Measurements from ENCODE around the gene LYRM7.
"Not testable (repeated sequence)": the region's sequence is repeated elsewhere in the genome, so short reads cannot be mapped to it uniquely, and the experiment has no call there.

The LYRM7 gene

DNA sequence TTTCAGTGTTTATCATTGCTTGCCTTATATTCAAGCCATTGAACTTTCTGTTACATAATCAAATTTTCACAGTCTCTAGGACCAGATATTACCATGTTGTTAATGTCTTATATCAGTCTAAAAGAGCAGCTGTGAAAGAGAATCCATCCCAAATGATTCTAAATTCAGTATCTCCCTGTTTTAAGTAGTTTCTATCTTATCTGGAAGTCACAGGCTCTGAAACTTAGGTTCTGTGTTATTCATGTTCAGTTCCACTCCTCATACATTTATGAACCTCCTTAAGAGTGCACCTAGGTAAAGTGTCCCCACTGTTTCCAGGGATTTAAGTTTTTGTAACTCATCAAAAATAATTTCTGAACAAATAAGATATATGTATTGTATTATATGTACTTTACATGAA is 9.7 kb downstream of the LYRM7 start:
- no peak for DNase-seq (ENCODE audit: low read depth)

DNA sequence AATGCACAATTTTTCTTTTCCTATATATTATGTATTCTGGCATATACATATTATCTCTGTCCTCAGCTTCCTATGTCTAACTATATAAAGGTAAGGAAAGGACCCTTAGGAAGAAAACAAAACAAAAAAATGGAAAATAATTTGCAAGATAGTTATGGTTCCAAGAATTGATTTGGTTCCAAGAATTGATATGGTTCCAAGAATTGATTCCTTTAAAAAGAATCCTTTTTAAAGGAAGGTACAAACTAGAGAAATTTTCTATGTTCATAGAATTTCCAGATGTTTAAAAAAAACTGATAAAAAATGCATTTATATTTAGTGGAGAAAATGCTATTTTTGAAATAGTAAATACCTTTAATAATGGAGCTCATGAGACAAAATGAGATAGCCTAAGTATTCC is 12.1 kb downstream of the LYRM7 start:
- DNase-seq (ENCODE audit: low read depth), result no peak

DNA sequence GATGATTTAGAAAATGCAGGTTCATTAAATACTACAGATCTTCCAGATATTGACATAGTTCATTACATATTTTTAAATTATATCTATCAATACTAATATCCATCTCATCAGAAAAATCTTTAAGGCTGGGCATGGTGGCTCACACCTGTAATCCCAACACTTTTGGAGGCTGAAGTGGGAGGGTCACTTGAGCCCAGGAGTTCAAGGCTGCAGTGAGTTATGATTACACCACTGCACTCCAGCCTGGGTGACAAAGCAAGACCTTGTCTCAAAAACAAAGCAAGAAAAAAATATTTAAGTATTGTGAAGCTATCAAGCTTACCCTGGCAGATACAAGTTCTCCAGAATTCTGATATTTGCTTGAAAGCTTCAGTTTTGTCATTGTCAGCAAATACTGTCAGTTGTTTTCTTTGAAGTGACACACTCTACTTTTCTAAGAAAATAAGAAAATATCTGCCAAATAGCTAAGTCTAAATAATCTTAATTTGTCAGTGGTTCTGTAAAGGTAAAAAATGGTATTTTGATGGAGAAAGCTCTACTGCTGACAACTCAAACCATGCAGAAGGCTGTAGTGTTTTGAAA is 14.9 kb downstream of the LYRM7 start:
- DNase-seq (ENCODE audit: low read depth), result no peak

DNA sequence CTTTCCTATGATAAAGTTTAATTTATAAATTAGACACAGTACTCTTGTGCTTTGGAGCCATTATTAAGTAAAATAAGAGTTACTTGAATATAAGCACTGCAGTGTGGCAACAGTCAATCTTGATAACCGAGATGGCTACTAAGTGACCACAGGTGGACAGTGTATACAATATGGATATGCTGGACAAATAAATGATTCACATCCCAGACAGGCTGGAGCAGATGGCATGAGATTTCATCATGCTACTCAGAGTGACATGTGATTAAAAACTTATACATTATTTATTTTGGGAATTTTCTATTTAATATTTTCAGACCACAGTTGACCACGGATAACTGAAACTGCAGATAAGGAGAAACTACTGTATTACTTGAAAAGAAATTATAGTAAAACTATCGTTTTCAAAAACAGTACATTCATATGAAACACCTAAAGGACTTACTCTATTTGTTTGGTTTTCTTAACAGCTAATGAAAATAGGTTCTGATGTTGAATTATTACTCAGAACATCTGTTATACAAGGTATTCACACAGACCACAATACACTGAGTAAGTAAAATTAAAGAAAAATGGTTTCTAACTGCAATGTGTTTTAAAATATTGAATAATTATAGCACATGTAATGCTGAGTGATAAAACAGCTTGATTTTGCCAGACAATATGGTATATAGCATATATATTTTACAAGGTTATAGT is 16.0 kb downstream of the LYRM7 start:
- no peak for DNase-seq (ENCODE audit: low read depth)

DNA sequence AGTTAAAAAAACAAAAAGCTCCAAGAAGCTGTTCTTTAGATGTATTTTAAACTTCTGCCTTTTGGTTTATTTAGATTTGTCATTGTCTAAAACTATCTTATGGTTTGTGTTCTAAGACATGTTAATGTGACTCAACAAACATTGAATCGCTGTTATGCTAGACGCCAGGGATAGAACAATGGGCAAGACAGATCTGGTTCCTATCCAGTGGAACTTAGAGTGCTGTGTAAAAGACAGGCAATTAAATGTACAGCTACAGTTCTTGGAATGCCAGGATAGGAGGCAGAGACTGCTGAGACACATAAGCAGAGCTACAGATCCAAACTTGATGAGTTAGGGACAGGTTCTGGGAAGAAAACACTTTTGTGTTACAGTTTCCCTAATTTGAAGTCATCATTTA is 22.4 kb downstream of the LYRM7 start:
- no peak for DNase-seq (ENCODE audit: low read depth)

DNA sequence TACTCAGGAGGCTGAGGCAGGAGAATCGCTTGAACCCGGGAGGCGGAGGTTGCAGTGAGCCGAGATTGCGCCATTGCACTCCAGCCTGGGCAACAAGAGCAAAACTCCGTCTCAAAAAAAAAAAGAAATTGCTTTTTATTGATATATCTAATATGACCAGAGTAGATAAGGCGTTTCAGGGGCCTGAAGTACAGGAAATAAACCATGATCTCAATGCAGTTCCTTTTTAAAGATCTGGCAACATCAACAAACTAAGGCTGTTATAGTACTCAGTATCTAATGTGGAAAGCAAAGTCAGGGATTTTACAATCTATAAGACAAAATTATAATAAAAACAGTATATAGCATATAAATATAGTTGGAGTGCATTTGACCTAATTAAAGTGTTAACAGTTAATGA is 23.2 kb downstream of the LYRM7 start:
- DNase-seq (ENCODE audit: low read depth), result not testable (repeated sequence)

DNA sequence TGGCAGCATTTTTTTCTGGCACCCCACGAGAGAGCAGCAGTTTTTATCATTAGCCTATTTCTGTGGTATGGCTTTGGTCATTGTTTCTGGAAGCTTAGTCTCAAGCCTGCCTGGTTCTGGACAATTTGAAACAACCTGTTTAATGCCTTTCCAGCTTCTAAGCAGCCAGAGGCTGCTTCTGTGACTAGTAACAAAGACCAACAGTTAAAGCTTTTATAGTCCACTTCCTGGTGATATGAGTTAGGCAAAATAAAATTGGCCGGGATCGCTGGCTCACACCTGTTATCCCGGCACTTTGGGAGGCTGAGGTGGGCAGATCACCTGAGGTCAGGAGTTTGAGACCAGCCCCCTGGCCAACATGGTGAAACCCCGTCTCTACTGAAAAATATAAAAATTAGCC is 24.0 kb downstream of the LYRM7 start:
- DNase-seq (ENCODE audit: low read depth), result no peak

DNA sequence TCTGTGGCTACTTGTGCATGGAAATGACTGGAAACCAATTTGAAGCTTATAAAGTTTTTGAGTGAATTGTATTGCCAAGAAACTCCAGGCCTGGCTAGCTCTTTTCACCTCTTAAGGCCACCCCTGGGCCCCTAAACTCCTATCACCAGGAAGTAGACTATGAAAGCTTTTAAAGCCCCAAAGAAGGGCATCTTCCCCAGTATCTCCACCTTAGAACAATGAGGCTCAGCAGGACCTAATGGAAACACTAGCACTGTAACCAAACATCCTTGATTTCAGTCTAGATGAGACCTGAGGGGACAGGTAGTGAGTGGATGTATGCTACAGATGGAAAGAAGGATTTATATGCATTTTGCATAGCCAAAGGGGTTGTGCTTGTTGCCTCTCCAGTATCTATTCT is 25.0 kb downstream of the LYRM7 start:
- DNase-seq (ENCODE audit: low read depth), result no peak

DNA sequence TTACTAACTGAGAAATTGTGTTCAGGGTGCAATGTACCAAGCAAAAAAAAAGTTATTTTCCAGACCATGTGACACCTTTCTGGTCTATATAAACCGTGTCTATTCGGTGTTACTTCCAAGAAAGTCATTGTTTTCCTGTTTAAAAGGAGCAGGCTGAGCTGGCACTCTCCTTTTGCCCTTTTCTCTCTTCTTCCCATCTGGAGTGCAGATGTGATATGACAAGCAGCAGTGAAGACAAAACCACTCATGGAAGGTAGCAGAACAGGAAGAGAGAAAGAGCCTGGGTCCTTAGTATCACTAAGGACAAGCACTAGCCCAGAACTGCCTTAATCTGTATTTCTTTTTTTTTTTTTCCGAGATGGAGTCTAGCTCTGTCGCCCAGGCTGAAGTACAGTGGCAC is 25.6 kb downstream of the LYRM7 start:
- no peak for DNase-seq (ENCODE audit: low read depth)

DNA sequence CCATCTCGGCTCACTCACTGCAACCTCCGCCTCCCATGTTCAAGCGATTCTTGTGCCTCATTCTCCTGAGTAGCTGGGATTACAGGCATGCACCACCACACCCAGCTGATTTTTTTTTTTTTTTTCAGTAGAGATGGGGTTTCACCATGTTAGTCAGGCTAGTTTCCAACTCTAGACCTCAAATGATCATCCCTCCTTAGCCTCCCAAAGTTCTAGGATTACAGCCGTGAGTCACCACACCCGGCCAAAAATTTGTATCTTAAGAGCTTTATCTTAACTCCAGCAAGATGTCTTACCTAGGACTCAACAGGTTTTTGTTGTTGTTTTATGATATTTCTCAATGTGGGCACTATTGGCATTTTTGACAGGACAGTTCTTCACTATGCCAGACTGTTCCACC is 27.9 kb downstream of the LYRM7 start:
- no peak for DNase-seq (ENCODE audit: low read depth)

DNA sequence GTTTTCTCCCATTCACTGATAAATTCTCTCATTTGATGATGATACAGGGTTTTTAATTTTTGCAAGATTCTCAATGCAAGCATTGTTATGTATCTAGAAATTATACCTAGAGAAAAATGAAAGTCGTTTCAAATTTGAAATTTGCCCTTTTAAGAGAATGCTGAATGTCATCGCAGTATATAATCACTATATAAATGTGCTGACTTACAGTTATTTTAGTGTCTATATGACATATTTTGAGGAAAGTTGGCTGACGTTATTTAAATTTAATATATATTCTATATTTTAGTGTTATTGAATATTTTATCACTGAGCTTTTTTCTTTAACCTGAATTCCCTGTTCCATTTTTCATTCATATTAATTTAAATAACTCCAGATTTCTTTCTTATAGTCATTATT is 29.8 kb downstream of the LYRM7 start:
- DNase-seq (ENCODE audit: low read depth), result no peak

DNA sequence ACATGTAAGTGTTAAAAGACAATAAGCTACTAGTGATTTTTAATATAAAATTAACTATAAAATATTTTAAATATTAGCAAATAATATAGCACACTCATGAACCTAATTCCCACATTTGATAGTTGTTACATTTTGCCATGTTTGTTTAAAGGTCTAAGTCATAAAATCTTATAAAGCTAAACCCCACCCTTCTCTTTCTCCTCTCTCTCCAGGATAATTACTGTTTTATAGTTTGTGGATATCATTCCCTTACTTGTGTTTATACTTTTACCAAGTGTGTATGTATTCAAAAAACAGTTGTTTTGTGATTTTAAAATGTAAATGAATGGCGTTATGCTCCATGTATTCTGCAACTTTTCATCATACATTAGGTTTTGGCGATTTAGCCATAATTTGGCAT is 34.2 kb downstream of the LYRM7 start:
- no peak for DNase-seq (ENCODE audit: low read depth)

DNA sequence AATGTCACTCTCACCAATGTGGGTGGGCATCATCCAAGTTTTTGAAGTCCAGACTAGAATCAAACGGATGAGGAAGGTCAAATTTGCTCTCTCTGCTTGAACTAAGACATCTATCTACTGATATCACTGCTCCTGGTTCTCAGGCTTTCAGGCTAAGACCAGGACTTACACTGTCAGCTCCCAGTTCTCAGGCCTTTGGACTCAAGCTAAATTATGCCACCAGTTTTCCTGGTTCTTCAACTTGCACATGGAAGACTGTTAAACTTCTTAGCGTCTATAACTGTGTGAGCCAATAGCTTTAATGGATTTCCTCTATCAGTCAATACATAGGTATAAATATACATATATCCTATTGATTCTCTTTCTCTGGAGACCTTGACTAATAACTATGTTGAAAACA is 35.3 kb downstream of the LYRM7 start:
- DNase-seq (ENCODE audit: low read depth), result no peak

DNA sequence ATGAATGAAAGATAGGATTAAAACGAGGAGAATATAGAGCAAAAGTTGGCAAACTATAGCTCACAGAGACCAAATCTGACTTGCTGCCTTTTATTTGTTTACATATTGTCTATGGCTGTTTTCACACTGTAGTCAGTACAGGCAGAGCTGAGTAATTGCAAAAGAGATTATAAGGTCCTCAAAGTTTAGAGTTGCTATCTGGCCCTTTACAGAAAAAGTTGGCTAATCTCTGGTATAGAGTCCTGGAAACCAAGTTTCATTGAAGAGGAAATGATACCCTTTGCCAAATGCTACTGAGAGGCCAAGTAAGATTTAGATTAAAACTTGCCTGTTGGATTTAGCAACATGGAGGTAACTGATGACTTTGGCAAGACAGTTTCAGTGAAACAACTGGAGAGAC is 36.0 kb downstream of the LYRM7 start:
- DNase-seq (ENCODE audit: low read depth), result no peak

DNA sequence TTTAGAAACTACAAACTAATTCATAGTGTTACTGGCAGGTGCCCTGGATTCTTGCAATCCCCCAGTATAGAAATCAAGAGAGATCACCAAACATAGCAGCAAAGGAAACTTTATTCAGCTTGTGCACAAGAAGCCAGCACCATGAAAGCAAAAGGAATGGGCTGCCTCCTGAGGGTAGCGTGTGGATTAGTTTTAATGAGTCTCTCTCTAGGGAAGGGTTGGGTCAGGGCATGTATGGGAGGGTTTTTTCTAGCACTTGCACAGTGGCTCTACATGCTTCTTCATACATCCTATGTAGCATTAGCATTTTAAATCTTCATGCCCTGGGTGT is 38.4 kb downstream of the LYRM7 start:
- DNase-seq (ENCODE audit: low read depth), result no peak

DNA sequence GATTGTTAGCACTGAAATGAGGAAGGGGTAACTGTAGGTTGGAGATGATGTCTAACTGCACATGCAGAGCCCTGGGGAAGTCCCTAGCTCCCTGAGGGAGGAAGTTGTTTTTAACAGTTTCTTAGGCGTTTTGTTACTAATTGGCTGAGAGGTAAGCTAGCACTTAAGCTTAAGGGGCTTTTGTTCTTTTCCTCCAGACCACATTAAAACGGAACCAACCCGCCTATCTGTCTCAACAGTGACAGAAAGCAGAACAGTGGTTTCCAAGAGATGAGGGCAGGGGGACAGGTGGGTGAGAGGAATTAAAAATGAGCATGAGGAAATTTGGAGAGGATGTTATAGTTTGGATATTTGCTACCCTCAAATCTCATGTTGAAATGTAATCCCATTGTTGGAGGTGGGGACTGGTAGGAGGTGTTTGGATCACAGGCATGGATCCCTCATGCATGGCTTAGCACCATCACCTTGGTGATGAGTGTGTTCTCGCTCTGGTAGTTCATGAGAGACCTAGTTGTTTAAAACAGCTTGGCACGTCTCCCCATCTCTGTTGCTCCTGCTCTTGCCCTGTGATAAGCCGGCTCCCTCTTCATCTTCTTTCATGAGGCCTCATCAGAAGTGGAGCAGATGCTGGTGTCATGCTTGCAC is 38.9 kb downstream of the LYRM7 start:
- no peak for DNase-seq (ENCODE audit: low read depth)

DNA sequence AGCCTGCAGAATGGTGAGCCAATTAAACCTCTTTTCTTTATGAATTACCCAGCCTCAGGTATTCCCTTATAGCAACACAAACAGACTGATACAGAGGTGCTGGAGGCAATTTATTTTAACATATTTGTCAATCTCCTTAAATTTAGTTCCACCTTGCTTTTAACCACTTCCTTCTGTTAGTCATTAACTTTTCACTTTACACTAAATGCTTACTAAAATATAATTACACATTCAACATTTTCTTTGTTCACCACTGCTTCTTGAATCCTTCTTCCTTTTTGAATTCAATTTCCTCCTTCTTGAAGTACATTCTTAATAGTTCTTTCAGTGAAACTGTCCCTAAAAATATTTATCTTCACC is 39.4 kb downstream of the LYRM7 start:
- no peak for DNase-seq (ENCODE audit: low read depth)

DNA sequence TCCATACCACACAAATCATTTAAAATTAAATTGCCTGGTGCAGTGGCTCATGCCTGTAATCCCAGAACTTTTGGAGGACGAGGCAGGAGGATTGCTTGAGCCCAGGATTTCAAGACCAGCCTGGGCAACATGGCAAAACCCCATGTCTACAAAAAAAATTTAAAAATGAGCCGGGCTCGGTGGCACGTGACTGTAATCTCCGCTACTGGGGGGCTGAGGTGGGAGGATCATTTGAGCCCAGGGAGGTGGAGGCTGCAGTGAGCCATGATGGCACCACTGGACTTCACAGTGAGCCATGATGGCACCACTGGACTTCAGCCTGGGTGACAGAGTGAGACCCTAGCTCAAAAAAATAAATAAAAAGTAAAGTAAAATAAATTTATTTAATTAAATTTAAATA is 40.9 kb downstream of the LYRM7 start:
- DNase-seq (ENCODE audit: low read depth), result no peak

DNA sequence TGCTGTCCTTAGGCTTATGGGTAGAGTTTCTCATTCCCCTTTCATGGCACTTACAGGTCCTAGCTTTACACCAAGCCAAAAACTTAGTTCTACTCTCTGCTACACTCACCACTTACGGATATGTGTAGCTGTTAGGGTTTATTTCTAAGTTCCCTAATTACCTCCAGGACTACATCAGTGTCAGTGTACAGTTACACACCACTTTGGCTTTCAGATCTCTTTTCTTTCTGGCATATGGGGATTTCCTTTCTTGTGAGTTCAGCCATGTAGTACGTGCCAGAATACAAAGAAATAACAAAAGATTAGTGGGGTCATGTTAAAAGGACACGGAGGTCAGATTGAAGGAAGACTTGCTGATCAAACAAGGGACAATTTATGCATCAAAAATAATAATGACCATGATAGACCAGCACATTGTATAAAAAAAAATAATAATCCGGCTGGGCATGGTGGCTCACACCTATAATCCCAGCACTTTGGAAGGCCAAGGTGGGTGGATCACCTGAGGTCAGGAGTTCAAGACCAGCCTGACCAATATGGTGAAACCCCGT is 41.8 kb downstream of the LYRM7 start:
- DNase-seq (ENCODE audit: low read depth), result no peak

DNA sequence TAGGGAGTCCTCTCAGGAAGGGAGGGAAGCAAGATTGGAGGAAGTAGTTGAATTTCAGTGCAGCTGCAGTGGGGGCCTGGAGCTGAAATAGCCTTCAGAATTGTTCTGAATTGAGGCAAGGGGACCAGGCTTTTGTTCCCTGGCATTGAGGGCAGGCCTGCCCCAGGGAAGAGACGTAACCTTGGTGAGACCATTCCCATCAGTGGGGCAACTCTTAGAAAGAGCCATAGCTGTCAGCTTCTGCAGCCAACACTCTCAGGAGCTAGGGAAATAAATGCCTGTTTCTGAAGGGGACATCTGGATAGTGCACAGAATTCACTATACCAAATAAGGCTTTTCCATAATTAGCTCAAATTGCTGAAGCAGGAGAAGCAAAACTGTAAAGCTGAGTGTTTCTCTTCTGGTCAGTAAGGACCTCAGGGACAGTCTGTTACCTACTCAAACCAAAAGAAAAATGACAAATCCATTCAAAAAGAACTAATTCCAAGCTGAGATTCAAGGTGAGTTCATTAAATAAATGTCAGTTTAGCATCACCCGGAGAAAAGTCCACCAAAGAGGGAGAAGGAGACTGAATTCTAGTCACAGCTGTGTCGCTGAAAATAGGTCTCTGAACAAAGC is 44.0 kb downstream of the LYRM7 start:
- DNase-seq (ENCODE audit: low read depth), result no peak

DNA sequence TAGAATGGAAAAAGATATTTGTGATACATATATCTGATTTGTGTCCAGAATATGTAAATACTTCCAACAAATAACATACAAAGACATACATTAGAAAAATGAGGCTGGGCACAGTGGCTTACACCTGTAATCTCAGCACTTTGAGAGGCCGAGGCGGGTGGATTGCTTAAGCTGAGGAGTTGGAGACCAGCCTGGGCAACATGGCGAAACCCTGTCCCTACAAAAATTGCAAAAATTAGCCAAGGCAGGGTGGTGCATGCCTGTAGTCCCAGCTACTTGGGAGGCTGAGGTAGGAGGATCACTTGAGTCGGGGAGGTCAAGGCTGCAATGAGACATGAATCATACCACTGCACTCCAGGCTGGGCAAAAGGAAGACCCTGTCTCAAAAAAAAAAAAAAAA is 47.0 kb downstream of the LYRM7 start:
- DNase-seq (ENCODE audit: low read depth), result no peak

DNA sequence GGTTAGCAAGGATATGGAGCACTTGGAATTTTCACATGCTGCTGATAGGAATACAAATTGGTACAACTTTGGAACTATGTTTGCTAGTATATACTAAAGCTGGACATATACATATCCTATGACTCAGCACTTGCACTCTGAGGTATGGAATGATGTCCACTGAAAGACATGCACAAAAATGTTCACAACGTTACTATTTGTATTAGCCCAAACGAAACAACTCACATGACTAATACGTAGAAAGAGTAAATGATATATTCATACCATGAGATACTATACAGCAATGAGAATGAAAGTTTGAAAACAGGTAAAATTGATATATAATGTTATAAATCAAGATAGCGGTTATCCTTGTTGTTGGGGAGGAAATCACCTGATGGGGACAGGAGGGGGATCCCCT is 47.6 kb downstream of the LYRM7 start:
- no peak for DNase-seq (ENCODE audit: low read depth)

DNA sequence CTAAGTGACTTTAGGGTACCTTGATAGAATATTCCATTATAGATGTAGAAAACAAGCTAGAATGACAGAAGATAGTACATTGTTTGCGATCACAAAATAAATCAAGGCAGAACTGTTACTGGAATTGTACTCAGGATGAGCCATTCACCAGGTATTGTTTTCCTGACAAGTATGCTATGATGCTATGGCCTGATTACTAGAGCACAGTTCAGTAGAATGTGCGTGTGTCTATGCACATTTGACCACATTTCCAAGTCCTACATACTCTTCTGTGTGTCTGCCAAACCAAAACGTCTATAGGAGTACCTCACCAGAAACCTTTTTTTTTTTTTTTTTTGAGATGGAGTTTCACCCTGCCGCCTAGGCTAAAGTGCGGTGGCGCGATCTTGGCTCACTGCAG is 49.8 kb downstream of the LYRM7 start:
- DNase-seq (ENCODE audit: low read depth), result no peak

All from activated T-helper 9 cell treated with anti-CD3 and anti-CD28 coated beads, Interleukin-2, amount 50 U/mL, for 16 hours (primary cell).